ENCODE measurements around the gene RPL13A. TPM values are rescaled to one million over a fixed set of nuclear protein-coding genes. Genes with fewer than 3 reads are reported as not detected.
A peak's percentile ranks its signal among the peaks of the same experiment; 100 is the strongest.

RPL13A gene
- total and polyA plus RNA-seq, 2 of the 13 experiments (the other 11 are each of a cell fraction or from before 2014, with no cell fraction given): 2,601 to 3,407 TPM

GRCh38 chr19:49487277-49488045, at the start of gene RPL13A (continued):
- TF ChIP-seq MAZ (IDR thresholded peaks at IDR 0.05; ENCODE audit: borderline replicate concordance, low read depth, low read length) (0 out of 2 replicates have a peak, but pooled peaks have one; percentile 51), MAZ (CRISPR knock-in tag; IDR thresholded peaks at IDR 0.05; ENCODE audit: low read depth) (peak; percentile 74), IRF9 (CRISPR knock-in tag; IDR thresholded peaks at IDR 0.05; ENCODE audit: borderline replicate concordance) (peak; percentile 95), LRRFIP1 (CRISPR knock-in tag; conservative IDR thresholded peaks at IDR 0.05) (no peak), TAF15 (IDR thresholded peaks at IDR 0.05; ENCODE audit: low read depth, low read length, poor library complexity, severe bottlenecking) (no peak), FOSL2 (CRISPR knock-in tag; IDR thresholded peaks at IDR 0.05) (peak; percentile 52; the same call in 1 of the 2 replicates), TEF (CRISPR knock-in tag; IDR thresholded peaks at IDR 0.05) (no peak; the same call in 1 of the 2 replicates), SP1 (IDR thresholded peaks at IDR 0.05) (no peak), SP1 (CRISPR knock-in tag; IDR thresholded peaks at IDR 0.05) (peak; percentile 68), ATAD3A (CRISPR knock-in tag; IDR thresholded peaks at IDR 0.05) (peak; percentile 19; the same call in 1 of the 2 replicates), ZNF557 (CRISPR knock-in tag; IDR thresholded peaks at IDR 0.05) (no peak; the same call in 1 of the 2 replicates), CEBPG (CRISPR knock-in tag; IDR thresholded peaks at IDR 0.05) (peak; percentile 96), MYNN (CRISPR knock-in tag; IDR thresholded peaks at IDR 0.05; ENCODE audit: low read depth) (peak; percentile 38), U2AF1 (optimal IDR thresholded peaks at IDR 0.05; ENCODE audit: low read depth, low read length) (no peak), ZNF431 (CRISPR knock-in tag; IDR thresholded peaks at IDR 0.05; ENCODE audit: borderline replicate concordance, low read depth) (no peak)
- TF ChIP-seq, protein P1, sequence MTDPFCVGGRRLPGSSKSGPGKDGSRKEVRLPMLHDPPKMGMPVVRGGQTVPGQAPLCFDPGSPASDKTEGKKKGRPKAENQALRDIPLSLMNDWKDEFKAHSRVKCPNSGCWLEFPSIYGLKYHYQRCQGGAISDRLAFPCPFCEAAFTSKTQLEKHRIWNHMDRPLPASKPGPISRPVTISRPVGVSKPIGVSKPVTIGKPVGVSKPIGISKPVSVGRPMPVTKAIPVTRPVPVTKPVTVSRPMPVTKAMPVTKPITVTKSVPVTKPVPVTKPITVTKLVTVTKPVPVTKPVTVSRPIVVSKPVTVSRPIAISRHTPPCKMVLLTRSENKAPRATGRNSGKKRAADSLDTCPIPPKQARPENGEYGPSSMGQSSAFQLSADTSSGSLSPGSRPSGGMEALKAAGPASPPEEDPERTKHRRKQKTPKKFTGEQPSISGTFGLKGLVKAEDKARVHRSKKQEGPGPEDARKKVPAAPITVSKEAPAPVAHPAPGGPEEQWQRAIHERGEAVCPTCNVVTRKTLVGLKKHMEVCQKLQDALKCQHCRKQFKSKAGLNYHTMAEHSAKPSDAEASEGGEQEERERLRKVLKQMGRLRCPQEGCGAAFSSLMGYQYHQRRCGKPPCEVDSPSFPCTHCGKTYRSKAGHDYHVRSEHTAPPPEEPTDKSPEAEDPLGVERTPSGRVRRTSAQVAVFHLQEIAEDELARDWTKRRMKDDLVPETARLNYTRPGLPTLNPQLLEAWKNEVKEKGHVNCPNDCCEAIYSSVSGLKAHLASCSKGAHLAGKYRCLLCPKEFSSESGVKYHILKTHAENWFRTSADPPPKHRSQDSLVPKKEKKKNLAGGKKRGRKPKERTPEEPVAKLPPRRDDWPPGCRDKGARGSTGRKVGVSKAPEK (CRISPR knock-in tag; IDR thresholded peaks at IDR 0.05; ENCODE audit: borderline replicate concordance): no peak
- TF ChIP-seq, protein P2, sequence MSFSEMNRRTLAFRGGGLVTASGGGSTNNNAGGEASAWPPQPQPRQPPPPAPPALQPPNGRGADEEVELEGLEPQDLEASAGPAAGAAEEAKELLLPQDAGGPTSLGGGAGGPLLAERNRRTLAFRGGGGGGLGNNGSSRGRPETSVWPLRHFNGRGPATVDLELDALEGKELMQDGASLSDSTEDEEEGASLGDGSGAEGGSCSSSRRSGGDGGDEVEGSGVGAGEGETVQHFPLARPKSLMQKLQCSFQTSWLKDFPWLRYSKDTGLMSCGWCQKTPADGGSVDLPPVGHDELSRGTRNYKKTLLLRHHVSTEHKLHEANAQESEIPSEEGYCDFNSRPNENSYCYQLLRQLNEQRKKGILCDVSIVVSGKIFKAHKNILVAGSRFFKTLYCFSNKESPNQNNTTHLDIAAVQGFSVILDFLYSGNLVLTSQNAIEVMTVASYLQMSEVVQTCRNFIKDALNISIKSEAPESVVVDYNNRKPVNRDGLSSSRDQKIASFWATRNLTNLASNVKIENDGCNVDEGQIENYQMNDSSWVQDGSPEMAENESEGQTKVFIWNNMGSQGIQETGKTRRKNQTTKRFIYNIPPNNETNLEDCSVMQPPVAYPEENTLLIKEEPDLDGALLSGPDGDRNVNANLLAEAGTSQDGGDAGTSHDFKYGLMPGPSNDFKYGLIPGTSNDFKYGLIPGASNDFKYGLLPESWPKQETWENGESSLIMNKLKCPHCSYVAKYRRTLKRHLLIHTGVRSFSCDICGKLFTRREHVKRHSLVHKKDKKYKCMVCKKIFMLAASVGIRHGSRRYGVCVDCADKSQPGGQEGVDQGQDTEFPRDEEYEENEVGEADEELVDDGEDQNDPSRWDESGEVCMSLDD (CRISPR knock-in tag; IDR thresholded peaks at IDR 0.05; ENCODE audit: borderline replicate concordance): peak; percentile 75; the same call in 1 of the 2 replicates
- TF ChIP-seq, protein P3, sequence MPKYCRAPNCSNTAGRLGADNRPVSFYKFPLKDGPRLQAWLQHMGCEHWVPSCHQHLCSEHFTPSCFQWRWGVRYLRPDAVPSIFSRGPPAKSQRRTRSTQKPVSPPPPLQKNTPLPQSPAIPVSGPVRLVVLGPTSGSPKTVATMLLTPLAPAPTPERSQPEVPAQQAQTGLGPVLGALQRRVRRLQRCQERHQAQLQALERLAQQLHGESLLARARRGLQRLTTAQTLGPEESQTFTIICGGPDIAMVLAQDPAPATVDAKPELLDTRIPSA (CRISPR knock-in tag; IDR thresholded peaks at IDR 0.05; ENCODE audit: borderline replicate concordance): no peak

All from HepG2 (cell line).